HPDE6-E6E7 (cell line): ENCODE measurements around the gene PSMC3.

Source experiments
- DNase-seq: peaks from one replicate; pipeline ENCODE4 v3.0.0; 2011; ENCODE audit warnings: missing footprints; ENCODE audit errors: extremely low spot score

The PSMC3 gene

DNA sequence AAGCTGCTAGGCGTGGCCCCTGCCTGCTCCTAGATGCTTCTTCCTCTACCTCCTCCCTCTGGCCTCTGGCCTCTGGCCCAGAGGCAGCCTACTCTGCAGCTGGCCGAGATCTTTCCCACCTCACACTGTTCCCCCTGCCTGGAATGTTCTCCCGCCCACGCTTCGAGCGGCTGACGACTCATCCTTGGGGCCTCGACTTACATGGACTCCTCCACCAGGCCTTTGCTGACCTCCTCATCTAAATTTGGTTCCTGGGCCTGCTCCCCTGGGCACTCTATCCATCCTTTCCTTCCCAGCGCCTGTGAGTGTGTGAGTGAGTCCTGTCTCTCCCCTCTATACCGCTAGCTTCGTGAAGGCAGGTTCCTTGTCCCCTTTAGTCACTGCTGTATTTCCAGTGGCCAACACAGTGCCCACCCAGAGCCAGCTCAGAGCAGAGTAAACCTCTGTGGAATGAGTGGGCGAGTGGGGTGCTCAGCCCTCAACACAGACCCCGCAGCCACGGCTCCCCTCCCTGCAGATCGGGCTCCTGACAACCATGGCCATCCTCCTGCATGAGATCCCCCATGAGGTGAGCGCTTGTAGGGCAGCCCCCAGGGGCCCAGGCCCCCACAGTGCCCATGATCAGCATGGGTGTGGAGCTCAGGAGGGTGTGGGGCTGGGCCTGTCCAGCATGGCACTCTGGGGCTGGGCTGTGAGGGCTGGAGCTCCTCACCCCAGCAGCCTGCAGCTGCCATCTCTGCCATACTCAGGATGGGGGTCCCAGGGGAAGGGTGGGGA is 12.1 kb downstream of the PSMC3 start:
- no peak for DNase-seq

- no peak for DNase-seq
These were observed 12.9 kb downstream of the PSMC3 start for GRCh38 chr11:47413351-47413750.

DNA sequence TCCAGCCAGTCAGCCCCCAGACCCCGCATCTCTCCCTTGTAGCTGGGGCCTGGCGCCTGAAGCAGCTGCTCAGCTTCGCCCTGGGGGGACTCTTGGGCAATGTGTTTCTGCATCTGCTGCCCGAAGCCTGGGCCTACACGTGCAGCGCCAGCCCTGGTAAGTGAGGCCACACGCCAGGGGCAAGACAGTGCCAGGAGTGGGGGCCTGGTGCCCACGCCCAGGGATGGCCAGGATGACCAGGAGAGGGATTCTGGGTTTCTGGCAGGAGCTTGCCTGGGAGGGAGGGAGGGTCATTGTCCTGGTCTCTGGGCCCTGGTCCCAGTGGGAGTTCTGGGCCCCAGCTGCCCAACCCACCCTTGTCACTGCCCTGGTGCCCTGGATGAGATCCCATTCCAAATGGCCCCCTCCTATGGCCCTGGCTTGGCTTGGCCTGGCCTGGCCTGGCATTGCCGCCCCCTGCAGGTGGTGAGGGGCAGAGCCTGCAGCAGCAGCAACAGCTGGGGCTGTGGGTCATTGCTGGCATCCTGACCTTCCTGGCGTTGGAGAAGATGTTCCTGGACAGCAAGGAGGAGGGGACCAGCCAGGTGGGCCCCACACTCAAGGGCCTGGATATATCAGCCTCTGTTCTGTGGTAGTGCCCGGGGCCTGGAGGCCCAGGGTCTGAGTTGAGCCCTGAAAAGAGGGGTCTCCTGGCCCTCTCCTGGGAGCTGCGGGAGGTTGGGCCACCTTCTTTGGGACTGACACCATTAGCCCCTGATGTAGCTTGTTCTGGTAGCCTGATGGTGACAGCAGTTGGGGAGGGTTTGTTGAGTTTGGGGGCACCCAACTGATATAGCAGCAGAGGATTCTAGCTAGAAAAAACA is 14.1 kb downstream of the PSMC3 start:
- no peak for DNase-seq

DNA sequence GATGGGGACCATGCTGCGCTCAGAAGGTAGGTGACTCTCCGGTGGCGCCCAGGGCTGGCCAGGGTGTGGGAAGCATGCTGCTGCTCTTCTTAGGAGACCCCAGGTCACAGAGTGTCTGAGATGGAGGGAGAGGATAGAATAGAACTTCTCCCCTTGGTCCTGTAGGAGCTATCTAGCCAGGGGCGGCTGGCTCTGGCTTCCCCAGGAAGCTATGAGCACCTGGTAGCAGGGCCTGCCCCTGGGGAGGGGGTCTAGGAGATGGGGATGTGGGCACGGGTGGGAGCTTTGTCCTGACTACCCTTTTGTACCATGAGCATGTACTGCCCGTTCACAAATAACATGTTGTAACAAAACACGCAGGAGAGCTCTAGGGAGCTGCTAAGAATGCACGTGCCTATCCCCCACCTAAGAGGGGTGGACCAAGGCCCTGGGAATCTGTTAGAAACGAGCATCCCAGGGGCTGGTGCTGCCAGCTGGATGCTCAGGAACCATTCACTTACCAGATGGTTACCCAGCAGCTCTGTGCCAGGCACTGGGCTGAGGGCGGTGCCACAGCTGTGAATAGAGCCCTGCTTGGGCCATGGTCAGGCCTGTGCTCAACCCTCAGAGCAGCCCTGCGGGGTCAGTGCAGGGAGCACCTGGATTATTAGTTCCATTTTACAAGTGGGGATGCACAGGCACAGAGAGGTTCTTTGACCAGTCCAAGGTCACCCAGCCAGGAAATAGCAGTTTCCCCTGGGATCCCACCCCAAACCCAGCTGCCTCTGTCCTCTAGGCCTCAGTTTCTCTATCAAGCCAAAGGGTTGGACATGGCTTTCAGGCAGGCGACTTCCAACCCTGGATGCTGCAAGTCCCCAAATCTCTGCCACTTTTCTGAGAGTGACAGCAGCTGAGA is 15.6 kb downstream of the PSMC3 start:
- DNase-seq, result no peak

- peak; percentile 48 for DNase-seq
These were observed 16.5 kb downstream of the PSMC3 start for GRCh38 chr11:47409440-47410369.

- peak; percentile 86 for DNase-seq
These were observed 17.4 kb downstream of the PSMC3 start for GRCh38 chr11:47408598-47409439.

- DNase-seq, result peak; percentile 98
These were observed 18.3 kb downstream of the PSMC3 start, which contains the start of gene SLC39A13 for GRCh38 chr11:47407746-47408590. Gene SLC39A13, plus strand, starts transcription at chr11:47408590. Its CDS starts 1,505 bp downstream, at chr11:47410095.

DNA sequence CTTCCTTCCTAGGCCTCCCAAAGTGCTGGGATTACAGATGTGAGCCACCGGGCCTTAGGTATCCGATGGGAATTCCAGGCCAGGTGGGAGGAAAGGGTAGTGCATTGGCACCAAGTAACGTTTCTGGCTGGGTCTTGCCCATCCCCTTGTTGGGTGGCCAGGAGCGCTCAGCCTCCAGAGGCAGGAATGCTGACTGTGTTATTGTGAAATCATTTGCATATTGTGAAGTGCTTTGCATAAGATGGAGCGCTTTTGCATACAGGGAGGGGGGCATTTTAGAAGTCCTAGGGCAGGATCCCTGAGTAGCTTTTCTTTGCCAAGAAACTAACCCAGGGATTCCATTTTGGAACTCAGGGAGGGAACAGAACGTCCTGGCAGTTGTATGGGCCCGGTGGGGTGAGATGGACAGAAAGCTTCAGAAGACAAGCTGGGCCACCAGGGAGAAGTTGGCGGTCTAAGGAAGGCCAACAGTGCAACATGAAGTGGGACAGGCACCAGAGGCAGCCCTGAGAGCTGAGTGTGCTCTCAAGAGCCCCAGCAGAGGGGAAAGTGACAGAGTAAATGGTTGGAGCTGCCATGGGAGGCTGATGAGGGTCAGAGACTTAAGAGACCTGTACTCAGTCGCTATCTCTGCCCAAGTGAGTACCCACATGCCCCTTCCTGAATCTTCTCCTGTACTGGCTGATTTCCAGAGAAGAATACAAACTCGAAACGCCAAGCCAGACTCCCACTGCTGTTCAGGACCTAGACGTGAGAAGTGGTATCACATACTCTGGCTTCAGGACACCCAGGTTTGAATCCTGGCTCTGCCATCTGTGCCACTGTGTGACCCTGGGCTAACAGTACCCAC is 19.1 kb downstream of the PSMC3 start:
- no peak for DNase-seq

DNA sequence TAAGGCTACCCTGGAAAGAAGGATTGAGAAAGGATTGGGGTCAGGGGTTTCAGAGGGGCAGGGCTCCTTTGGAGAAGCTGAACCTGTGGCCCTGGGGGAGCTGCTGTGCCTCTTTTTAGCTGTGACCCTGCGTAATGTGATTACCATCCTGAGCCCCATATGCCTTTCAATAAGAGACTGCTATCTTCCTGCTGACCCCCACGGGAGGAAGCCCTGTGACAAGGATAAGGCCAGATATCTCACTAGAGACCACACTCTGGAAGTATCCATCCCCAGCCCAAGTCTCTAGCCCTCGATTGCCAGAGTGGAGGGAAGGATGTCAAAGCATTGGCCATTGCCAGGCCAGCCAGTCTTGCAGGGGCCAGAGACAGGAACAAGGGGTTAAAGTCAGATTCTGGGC is 22.7 kb downstream of the PSMC3 start:
- no peak for DNase-seq

- DNase-seq, result no peak
These were observed 23.1 kb downstream of the PSMC3 start for GRCh38 chr11:47403135-47403534.

GRCh38 chr11:47400768-47401279 is 25.4 kb downstream of the PSMC3 start:
- DNase-seq, result no peak

- DNase-seq, result no peak
These were observed 26.1 kb downstream of the PSMC3 start for GRCh38 chr11:47399860-47400767.

GRCh38 chr11:47398551-47398950 is 27.7 kb downstream of the PSMC3 start:
- DNase-seq, result no peak

GRCh38 chr11:47398011-47398410 is 28.2 kb downstream of the PSMC3 start:
- no peak for DNase-seq

DNA sequence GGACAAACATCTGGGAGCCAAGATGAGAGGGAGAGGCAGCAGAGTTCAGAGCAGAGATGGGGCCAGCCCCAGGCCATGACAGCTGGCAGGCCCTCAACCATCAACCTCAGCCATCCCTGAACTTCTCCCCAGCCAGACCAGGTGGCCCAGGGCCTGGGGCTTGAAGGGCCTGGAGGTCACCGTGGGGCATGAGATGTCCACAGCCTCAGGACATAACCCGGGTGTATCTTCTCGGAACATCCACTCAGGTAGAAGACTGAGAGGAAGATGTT is 30.3 kb downstream of the PSMC3 start:
- no peak for DNase-seq

DNA sequence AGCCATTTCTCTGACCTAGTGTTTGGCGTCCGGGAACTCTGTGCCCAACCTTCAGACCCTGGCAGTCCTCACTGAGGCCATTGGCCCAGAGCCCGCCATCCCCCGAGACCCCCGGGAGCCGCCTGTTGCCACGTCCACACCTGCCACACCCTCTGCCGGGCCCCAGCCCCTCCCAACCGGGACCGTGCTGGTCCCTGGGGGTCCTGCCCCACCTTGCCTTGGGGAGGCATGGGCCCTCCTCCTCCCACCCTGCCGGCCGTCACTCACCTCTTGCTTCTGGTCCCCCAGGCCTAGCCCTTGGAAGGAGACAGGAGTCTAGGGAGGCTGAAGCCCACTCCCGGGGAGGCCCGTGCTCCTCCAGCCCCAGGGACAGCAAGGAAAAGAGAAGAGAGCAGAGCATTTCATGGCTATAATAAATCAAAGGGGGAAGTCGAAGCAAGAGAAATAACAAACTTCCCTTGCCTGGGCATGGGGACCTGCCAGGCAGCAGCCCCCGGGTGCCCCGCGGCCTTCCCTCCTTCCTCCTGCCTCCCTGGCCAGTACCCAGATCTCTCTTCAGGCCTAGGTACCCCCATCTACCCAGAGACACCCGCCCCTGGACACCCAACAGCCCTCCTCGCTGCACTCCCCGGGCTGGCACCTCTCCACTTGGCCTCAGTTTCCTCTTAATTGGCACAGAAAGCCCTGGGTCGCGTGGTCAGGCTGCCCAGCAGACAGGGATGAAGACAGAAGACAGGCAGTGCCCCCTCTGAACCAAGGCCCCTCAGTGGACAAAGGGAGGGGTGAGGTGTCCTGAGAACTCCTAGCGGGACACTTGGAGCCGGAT is 30.8 kb downstream of the PSMC3 start:
- no peak for DNase-seq
